22Rv1 (cell line): ENCODE results near the gene GNPDA1.

Source experiments
- ZFX ChIP-seq: fragments of 450-650 bp; IDR thresholded peaks from 2 replicates; pipeline ENCODE4 v1.6.1; 2017; ENCODE audit warnings: antibody characterized with exemption, borderline replicate concordance
- TF ChIP-seq, protein P1 (sequence below): fragments of 450-650 bp; IDR thresholded peaks from 2 replicates; pipeline ENCODE4 v1.5.1; 2017; ENCODE audit warnings: mild to moderate bottlenecking

GRCh38 chr5:142048272-142048671 is 35.4 kb upstream of the GNPDA1 start:
- TF ChIP-seq, protein P1, sequence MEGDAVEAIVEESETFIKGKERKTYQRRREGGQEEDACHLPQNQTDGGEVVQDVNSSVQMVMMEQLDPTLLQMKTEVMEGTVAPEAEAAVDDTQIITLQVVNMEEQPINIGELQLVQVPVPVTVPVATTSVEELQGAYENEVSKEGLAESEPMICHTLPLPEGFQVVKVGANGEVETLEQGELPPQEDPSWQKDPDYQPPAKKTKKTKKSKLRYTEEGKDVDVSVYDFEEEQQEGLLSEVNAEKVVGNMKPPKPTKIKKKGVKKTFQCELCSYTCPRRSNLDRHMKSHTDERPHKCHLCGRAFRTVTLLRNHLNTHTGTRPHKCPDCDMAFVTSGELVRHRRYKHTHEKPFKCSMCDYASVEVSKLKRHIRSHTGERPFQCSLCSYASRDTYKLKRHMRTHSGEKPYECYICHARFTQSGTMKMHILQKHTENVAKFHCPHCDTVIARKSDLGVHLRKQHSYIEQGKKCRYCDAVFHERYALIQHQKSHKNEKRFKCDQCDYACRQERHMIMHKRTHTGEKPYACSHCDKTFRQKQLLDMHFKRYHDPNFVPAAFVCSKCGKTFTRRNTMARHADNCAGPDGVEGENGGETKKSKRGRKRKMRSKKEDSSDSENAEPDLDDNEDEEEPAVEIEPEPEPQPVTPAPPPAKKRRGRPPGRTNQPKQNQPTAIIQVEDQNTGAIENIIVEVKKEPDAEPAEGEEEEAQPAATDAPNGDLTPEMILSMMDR: no peak
- TF ChIP-seq ZFX: no peak
